ENCODE results near the gene ZDHHC7.
"Not testable (repeated sequence)": the region's sequence is repeated elsewhere in the genome, so short reads cannot be mapped to it uniquely, and the experiment has no call there.

Gene ZDHHC7

GRCh38 chr16:85033171-85033570 lies 21.8 kb upstream of the ZDHHC7 start:
- Histone ChIP-seq H3K4me1 (ENCODE audit: control insufficient read depth, insufficient read depth, low read length) (peaks cover 19% of the 10 kb centered on the region), H3K4me3 (ENCODE audit: low read depth, low read length) (no peak overlapping the region), H3K36me3 (ENCODE audit: control insufficient read depth in 2 of 2, insufficient read depth in 1 of 2, low read length in 2 of 2) (peaks cover 0 to 6% of the 10 kb centered on the region in 2 experiments; a peak in 1 of 3 replicates), H3K9me3 (ENCODE audit: control insufficient read depth, insufficient read depth, low read depth, low read length) (no peaks in the 10 kb centered on the region), H3K27ac (ENCODE audit: extremely low read depth, low read depth, low read length) (no peak overlapping the region)
- POLR2A ChIA-PET: no interaction called here
- TF ChIP-seq ZNF777 (tag by site-specific recombination; IDR thresholded peaks at IDR 0.05; ENCODE audit: borderline replicate concordance): no peak
- no peak for TF ChIP-seq SETDB1 (IDR thresholded peaks at IDR 0.05; ENCODE audit: insufficient read length, low read length)
- peak; percentile 96 for TF ChIP-seq ZIC2 (tag by site-specific recombination; IDR thresholded peaks at IDR 0.05)
- CTCF ChIA-PET: no interaction called here

GRCh38 chr16:85032187-85032586 lies 20.9 kb upstream of the ZDHHC7 start:
- H3K4me3 ChIP-seq (ENCODE audit: low read depth, low read length); H3K36me3 ChIP-seq (ENCODE audit: control insufficient read depth in 2 of 2, insufficient read depth in 1 of 2, low read length in 2 of 2); POLR2A ChIA-PET; CTCF ChIA-PET; H3K9me3 ChIP-seq (ENCODE audit: control insufficient read depth, insufficient read depth, low read depth, low read length); H3K27ac ChIP-seq (ENCODE audit: extremely low read depth, low read depth, low read length): not testable (repeated sequence)
- TF ChIP-seq ZNF692 (tag by site-specific recombination; IDR thresholded peaks at IDR 0.05): peak; percentile 92
- peak; percentile 69; the same call in 1 of the 2 replicates for TF ChIP-seq ZFP69B (tag by site-specific recombination; IDR thresholded peaks at IDR 0.05)
- peaks cover 19% of the 10 kb centered on the region for H3K4me1 ChIP-seq (ENCODE audit: control insufficient read depth, insufficient read depth, low read length)

- Histone ChIP-seq H3K9me3 (ENCODE audit: control insufficient read depth, insufficient read depth, low read depth, low read length) (no peaks in the 10 kb centered on the region), H3K4me3 (ENCODE audit: low read depth, low read length) (no peak overlapping the region), H3K4me1 (ENCODE audit: control insufficient read depth, insufficient read depth, low read length) (peaks cover 16% of the 10 kb centered on the region), H3K36me3 (ENCODE audit: control insufficient read depth in 2 of 2, insufficient read depth in 1 of 2, low read length in 2 of 2) (peaks cover 0 to 6% of the 10 kb centered on the region in 2 experiments; a peak in 1 of 3 replicates), H3K27ac (ENCODE audit: extremely low read depth, low read depth, low read length) (no peak overlapping the region)
- CTCF ChIA-PET: interaction anchor here (0.6 kb wide), 1 partner anchor 17 kb away, joined by 4 read pairs; no protein-coding TSS in a partner anchor
- POLR2A ChIA-PET: no interaction called here
- TF ChIP-seq ELK4 (IDR thresholded peaks at IDR 0.05; ENCODE audit: borderline replicate concordance, low read depth, low read length) (no peak), ZNF214 (tag by site-specific recombination; IDR thresholded peaks at IDR 0.05; ENCODE audit: borderline replicate concordance) (no peak), ZNF560 (tag by site-specific recombination; IDR thresholded peaks at IDR 0.05; ENCODE audit: borderline replicate concordance) (no peak), ZNF350 (tag by site-specific recombination; IDR thresholded peaks at IDR 0.05) (no peak), ZNF623 (tag by site-specific recombination; IDR thresholded peaks at IDR 0.05) (peak; percentile 61), ZSCAN4 (tag by site-specific recombination; IDR thresholded peaks at IDR 0.05) (no peak), YY2 (tag by site-specific recombination; IDR thresholded peaks at IDR 0.05) (no peak)
These were observed 20.1 kb upstream of the ZDHHC7 start for GRCh38 chr16:85031451-85031850.

- peaks cover 16% of the 10 kb centered on the region for H3K4me1 ChIP-seq (ENCODE audit: control insufficient read depth, insufficient read depth, low read length)
- no peak overlapping the region for H3K4me3 ChIP-seq (ENCODE audit: low read depth, low read length)
- H3K9me3 ChIP-seq (ENCODE audit: control insufficient read depth, insufficient read depth, low read depth, low read length): no peaks in the 10 kb centered on the region
- CTCF ChIA-PET: interaction anchor here (0.6 kb wide), 2 partner anchors 78 to 510 kb away, joined by 3 to 4 read pairs; no protein-coding TSS in a partner anchor
- peaks cover 0 to 6% of the 10 kb centered on the region in 2 experiments; a peak in 1 of 3 replicates for H3K36me3 ChIP-seq (ENCODE audit: control insufficient read depth in 2 of 2, insufficient read depth in 1 of 2, low read length in 2 of 2)
- POLR2A ChIA-PET: interaction anchor here (0.6 to 0.7 kb wide), 2 partner anchors 15 to 26 kb away, joined by 3 read pairs; no protein-coding TSS in a partner anchor
- no peak overlapping the region for H3K27ac ChIP-seq (ENCODE audit: extremely low read depth, low read depth, low read length)
- no peak for TF ChIP-seq ZNF530 (tag by site-specific recombination; IDR thresholded peaks at IDR 0.05; ENCODE audit: low read depth)
- TF ChIP-seq ZSCAN16 (tag by site-specific recombination; IDR thresholded peaks at IDR 0.05): peak; percentile 33; the same call in 1 of the 2 replicates
- no peak for TF ChIP-seq ZBTB26 (tag by site-specific recombination; optimal IDR thresholded peaks at IDR 0.05)
- no peak for TF ChIP-seq ZNF266 (tag by site-specific recombination; IDR thresholded peaks at IDR 0.05; ENCODE audit: low read depth)
- peak; percentile 18; the same call in 1 of the 2 replicates for TF ChIP-seq ZNF341 (tag by site-specific recombination; IDR thresholded peaks at IDR 0.05; ENCODE audit: low read depth)
- TF ChIP-seq GLIS1 (tag by site-specific recombination; IDR thresholded peaks at IDR 0.05): peak; percentile 59; the same call in 1 of the 2 replicates
- no peak for TF ChIP-seq ZNF423 (tag by site-specific recombination; IDR thresholded peaks at IDR 0.05)
- TF ChIP-seq CTCF (tag by site-specific recombination; IDR thresholded peaks at IDR 0.05): 0 out of 2 replicates have a peak, but pooled peaks have one; percentile 19
- no peak for TF ChIP-seq ZNF677 (tag by site-specific recombination; IDR thresholded peaks at IDR 0.05)
- TF ChIP-seq ZNF221 (tag by site-specific recombination; IDR thresholded peaks at IDR 0.05; ENCODE audit: borderline replicate concordance): no peak
These were observed 18.7 kb upstream of the ZDHHC7 start for GRCh38 chr16:85029981-85030401.

Data from HEK293 (cell line).